GM21423 (cell line): ENCODE results near the gene METTL9.
"Not testable (repeated sequence)": the region's sequence is repeated elsewhere in the genome, so short reads cannot be mapped to it uniquely, and the experiment has no call there.

Experiments used
- ATAC-seq: cut with Tn5 transposase; IDR thresholded peaks from one replicate; pipeline ENCODE4 v1.9.1; 2021; ENCODE audit warnings: mild to moderate bottlenecking, moderate library complexity; ENCODE audit not compliant: unreplicated experiment

METTL9 gene

DNA sequence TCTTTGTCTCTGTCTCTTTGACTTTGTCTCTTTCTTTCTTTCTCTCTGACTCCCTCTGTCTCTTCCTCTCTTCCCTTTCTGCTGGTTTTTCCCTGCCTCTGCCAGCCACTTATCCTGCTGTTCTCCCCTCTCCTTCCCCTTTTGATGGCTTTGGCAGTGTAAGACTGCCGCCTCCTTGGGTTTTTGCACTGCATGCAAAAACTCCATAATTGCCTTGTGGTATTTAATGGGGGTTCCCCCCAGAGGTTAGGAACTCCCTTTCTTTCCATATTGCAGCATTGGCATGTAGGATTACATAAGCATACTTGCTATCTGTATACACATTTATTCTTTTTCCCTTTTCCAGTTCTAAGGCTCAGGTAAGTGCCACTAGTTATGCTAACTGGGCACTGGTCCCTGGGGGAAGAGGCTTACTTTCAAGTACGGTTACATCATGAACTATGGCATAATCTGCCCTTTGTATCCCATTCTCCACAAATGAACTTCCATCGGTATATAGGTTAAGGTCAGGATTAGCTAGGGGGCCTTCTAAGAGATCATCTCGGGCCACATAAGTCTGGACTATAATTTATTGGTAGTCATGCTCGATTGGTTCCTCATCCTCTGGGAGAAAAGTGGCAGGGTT is 32.7 kb downstream of the METTL9 start:
- ATAC-seq, result not testable (repeated sequence)

DNA sequence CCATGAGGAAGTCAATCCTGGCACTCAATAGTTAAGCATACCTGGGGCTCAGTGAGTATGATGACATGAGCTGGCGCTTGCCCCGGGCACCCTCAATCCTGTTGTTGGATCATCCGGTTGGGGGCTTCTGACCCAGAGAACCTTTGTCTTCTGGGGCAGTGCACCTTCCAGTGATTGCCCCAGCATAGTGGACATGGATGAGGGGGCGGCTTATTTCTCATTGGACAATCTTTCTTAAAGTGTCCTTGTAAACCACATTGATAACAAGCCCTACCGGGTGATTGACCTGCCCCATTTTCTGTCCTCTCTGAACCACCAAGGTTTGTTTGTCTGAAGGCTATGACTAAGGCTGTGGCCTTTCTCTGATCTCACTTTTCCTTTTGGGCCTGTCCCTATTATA is 34.8 kb downstream of the METTL9 start:
- ATAC-seq, result no peak

DNA sequence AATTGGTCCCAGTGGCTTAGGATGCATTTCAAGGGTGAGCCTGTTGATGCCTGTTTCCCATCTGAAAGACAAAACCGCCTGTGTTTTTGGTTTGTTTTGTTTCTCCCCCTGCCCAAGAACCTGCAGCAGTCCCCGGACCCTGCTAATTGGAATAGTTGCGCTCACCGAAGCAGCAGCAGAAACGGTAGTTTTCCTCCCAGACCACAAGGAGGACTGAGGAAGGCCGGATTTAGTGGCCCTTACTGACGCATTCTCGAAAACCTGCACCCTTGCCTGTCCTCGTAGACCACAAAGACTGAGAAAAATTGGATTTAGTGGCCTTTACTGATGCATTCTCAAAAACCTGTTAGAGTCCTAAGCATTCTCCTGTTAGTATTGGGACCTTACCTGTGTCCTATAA is 36.3 kb downstream of the METTL9 start:
- ATAC-seq, result not testable (repeated sequence)

DNA sequence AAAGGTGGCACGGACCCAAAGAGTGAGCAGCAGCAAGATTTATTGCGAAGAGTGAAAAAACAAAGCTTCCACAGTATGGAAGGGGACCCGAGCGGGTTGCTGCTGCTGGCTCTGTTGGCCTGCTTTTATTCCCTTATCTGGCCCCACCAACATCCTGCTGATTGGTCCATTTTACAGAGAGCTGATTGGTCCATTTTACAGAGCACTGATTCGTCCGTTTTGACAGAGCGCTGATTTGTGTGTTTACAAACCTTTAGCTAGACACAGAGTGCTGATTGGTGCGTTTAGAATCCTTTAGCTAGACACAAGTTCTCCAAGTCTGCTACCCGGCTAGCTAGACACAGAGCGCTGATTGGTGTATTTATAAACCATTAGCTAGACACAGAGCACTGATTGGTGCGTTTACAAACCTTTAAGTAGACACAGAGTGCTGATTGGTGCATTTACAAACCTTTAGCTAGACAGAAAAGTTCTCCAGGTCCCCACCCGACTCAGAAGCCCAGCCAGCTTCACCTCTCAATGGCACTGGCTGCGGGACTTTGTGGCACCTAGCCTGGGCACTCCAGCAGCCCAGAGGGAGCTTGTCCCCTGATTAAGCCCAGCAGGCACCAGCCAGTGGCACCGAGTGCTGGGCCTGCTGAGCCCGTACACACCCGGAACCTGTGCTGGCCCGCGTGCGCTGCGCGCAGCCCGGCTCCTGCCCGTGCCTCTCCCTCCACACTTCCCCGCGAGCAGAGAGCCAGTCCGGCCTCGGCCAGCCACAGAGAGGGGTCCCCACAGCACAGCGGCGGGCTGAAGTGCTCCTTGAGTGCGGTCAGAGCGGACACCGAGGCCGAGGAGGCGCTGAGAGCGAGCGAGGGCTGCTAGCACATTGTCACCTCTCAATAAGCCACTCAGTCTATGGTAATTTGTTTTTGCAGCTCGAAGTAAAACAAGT is 37.9 kb downstream of the METTL9 start:
- ATAC-seq, result no peak

DNA sequence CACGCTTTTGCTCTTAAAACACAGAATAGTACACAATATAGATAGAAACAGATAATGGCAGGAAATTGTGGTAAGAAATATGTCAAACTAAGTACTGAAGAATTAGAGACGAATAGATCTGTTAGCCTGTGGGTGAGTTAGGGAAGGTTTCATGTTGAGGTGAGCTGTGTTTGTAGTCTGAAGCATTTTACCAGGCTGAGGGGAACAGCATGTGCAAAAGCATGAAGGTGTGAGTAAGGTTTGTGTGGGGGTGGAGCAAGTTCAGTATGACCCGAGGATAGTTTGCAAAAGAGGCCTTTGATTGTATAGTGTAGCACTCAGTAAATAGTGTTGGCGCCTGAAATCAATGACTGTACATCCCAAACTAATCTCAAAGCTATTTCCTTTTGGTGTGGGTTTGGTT is 39.2 kb downstream of the METTL9 start:
- no peak for ATAC-seq

DNA sequence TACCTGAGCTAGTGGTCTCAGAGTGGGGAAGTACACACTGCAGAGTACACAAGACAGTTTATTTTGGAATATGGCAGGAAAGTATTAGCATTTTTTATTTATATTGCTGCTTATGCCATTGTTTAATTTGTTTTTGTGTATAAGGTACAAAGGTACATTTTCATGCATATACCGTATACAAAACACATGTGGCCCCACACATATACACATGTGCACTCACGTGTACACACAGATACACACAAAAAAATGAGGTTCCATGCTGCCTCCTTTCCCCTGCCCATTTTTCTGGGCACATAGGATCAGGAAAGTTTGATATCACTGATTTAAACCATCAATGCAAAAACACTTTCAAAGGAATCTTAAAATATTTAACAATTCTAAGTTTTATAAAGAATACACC is 40.1 kb downstream of the METTL9 start:
- ATAC-seq, result no peak

DNA sequence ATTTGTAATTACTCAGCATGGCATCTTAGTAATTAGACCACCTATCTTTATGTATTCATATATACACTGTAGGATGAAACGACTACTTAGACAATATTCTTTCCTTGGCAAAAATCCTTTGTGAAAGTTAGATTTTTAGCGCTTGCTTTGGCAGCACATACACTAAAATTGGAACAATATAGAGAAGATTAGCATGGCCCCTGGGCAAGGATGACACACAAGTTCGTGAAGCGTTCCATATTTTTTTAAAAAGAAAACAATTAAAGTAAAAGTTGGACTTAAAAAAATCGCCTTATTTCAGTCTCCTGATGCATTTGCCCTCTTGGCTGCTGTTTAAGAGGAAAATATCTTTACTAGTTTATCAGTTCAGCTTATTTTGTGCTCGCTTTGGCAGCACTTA is 42.5 kb downstream of the METTL9 start:
- no peak for ATAC-seq

DNA sequence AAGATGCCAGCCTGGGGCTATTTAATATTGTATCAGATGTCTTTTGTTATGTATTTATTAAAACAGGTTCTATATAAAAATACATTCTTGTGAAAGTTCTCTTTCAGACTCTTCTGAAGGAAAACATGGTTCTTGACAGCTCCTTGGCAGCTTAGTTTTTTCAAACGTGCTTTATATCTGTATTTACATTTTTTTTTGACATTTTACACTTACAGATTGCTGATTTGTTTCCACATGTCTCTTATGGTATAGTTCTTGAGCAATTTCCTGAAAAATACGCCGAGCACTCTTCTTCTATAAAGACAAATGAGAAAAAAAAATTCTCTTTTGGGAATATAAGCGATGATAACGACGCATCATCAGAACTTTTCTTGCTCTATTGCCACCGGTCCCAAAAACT is 43.5 kb downstream of the METTL9 start:
- ATAC-seq, result no peak

DNA sequence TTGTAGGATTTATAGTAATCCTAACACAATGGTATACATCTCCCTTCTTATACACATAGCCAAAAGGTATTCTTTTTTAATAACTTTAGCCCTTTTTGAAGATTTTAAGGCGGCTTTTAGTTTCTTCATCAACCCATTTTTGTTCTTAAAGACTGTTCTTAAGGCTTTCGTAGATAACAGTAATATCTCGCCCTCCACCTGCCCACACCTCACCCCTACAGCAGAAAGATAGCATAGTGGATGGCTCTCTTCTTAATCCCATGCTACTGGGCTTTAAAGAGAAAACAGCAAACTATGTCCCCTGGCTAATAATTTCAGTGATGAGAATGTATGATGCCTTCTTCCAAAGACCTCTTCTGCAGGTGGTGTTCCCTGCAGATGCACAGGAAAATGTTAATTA is 44.4 kb downstream of the METTL9 start:
- no peak for ATAC-seq

DNA sequence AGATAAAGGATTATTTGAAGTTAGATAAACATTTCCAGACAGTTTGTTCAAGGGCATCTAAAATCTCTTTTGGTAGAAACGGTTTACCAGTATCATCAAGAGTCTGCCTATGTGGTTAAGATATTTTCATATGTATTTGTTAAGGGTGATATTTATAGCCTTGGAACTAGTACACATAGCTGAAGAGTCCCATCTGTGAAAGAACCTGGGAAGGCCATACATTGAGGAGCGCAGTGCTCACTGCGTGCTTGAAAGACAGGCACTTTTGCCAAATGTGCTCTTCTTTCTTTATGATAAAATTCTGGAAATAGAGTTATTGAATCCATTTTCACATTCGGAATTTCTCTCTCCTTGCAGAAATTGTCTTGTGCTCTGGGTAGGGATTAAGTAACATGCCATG is 45.3 kb downstream of the METTL9 start:
- no peak for ATAC-seq

DNA sequence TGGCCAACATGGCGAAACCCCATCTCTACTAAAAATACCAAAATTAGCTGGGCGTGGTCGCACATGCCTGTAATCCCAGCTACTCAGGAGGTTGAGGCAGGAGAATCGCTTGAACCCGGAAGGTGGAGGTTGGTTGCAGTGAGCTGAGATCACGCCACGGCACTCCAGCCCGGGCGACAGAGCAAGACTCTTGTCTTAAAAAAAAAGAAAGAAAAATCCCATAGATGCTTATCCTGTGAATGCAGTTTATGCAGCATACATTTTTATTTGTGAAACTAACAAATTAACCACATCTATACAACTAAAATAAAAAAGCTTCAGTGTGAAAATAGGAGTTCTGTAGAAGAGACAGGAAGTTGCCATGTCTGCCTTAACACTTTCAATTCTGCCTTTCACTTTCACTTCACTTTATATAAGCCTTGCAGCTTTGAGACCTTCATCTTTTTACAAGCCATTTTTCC is 45.9 kb downstream of the METTL9 start:
- peak; percentile 25 for ATAC-seq

DNA sequence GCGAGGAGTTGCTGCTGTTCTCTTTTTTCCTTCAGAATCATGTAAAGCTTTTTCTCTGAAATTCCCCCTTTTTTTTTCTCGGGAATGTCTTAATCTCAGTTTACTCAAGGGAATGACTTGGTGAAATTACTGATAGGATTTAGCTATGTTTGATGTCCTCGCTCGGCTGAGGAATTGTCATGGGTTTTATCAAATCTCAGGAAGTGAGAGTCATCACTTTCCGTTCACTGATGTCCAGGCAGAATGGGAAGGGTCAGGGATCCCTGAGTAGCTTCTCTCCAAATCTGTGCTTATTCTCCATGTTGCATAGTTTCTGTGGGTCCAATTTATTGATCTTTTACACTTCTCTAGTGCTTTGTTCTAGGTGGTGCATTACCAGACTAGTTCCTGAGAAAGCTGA is 46.7 kb downstream of the METTL9 start:
- ATAC-seq, result no peak

DNA sequence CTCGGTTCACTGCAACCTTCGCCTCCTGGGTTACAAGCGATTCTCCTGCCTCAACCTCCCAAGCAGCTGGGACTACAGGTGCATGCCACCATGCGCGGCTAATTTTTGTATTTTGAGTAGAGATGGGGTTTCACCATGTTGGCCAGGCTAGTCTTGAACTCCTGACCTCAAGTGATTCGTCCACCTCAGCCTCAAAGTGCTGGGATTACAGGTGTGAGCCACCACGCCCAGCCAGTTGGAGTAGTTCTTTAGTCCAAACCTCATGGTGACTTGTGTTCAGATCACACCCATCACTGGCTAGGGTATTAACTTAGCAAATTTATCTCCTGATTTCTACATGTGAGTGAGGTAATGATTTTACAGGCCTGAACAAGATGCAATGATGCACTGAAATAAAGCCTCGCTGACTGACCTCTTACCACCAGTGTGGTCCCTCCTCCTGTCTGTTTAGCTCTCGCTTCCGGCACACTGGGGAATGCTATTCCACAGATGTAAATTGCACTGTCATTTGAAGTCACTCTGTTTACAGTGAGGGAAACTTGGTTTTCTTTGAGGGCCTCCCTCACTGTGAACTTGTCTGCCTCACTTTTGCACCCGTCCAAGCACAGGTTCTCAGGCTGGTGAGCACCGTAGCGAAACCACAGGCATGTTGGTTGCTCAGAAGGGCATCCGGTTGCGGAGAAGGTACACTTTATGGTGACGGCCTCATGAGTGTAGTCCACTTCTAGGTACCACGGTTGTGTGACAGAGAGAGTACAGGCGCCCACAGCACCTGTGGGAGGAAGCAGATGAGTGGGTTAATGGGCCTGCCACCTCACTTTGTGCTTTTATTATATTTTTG is 47.6 kb downstream of the METTL9 start:
- ATAC-seq, result peak; percentile 90

DNA sequence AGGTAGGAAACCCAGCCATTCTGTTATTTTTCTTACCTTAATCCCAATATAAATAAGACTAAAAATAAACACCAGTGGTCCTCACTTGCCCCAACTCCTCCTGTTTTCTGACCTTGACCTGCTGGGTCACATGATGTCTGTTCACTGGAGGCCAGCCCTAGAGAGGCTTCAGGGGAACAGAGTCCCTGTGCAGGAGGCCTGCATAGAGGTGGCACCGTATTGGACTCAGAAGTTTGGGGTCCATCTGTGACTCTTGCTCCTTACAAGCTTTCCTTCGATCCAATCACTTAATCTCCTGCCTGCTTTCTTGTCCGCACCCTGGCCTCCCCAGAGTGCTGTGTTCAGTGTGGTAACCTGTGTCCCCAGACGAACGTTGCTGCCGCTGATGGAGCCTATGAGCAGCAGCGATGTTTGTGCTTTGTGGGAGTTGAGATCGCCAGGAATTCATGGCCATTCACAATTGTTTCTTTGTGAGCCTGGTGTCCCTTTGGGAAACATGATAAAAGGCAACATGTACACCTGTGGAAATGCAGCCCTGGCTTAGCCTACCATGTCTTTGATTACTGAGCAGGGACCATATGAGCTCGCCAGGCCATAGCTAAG is 48.3 kb downstream of the METTL9 start:
- ATAC-seq, result peak; percentile 11

DNA sequence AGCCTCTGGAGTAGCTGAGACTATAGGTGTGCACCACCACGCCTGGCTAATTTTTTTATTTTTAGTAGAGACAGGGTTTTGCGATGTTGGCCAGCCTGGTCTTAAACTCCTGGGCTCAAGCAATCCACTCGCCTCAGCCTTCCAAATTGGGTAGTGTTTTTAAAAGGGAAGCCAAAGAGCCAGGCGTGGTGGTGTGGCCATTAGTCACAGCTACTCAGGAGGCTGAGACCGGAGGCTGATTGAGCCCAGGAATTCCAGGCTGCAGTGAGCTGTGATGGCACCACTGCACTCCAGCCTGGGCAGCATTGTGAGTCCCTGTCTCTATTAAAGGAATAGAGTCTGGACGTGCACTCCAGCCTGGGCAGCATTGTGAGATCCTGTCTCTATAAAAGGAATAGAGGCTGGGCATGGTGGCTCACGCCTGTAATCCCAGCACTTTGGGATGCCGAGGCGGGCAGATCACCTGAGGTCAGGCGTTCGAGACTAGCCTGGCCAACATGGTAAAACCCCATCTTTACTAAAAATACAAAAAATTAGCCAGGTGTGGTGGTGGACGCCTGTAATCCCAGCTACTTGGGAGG is 50.5 kb downstream of the METTL9 start:
- ATAC-seq, result not testable (repeated sequence)

DNA sequence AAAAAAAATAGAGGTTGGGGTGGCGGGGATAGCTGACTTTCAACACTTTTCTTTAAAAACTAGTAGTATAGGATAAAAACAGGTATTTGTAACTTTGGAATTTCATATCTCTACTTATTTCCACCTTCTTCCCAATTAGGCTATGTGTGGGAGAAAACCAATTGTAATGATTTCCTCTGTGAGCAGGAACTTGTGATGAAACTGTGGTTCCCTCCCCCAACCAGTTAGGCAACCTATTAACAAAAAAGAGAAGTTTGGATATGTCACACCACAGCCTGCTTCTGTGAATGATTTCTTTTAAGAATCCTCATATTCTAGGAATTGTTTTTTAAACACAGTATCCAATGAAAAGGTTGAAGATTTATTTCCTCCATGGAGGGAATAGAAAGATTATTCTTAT is 51.1 kb downstream of the METTL9 start:
- no peak for ATAC-seq

DNA sequence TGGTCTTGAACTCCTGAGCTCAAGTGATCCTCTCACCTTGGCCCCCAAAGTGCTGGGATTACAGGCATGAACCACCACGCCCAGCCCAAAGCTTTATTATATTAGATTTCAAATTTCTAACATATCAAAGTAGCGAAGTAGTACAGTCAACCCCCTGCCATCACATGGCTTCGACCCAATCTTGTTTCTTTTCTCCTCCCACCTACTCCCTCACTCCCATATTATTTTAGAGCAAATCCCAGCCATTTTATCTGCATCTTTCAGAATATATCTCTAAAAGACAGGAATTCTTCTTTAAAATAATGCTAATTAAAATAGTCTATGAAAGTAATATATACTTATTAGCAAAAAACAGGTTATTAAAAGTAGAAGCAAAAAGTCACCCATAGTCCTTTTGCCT is 52.1 kb downstream of the METTL9 start:
- no peak for ATAC-seq

DNA sequence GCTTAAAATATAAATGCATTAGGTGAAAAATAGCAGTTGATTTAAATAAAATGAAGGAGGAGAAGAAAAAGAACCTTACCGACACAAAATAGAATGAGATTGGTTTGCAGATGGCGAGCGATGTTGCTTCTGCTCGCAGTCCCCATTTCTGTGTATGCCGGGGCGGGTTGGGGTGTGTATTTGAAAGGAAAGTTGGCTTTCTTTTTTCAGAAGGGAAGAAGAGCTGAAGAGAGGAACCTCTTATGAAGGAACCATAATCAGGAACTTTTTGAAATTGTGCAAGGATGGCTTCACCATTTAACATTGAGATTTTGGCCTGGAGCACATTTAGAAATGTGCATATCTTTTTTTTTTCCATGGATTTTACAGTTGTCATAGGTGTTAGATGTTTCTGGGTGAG is 53.1 kb downstream of the METTL9 start, which contains the start of gene IGSF6:
IGSF6 (minus strand) TSS at position 156 of the 400 bp plus-strand sequence; CDS start at position 146, 10 bp downstream.
- ATAC-seq, result no peak

DNA sequence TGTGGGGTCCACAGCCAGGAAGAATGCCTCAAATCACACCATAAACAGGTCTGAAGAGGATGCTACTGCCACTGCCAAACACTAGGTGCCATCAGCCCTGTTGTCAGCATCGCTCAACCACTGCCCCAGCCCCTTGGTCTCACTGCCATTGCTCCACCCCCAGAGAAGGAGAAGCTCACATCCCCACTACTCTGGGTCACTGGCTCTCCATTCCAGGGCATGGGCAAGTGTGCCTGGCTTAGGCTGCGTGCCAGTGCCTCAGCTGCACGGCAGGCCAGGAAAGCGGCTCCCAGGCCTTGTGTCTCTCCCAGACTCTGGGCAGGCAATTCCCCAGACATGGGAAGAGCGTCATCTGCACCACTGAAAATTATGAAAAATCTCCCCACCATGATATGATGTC is 54.2 kb downstream of the METTL9 start:
- no peak for ATAC-seq

DNA sequence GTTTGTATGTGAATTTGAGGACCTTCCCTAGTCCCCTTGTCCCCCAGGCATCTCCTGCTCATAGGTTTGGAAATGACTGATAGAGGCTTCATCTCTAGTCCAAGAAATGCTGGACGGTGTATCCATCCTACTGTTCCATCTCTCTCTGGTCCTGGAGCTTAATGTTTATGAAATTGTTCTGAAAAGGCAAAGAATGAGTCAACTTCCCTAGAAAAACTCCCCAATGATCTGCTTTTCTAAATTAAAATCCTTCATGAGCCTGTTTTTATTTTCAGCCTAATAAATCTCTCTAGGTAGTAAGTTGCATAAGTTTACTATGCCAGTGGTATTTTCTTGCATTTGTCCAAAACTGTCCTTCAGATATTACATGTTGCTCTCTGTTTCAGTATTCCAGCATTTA is 55.1 kb downstream of the METTL9 start:
- ATAC-seq, result no peak
